Lower leg skin (tissue), 4 donors: ENCODE results near the gene CYP26A1. TPM values are rescaled to one million over a fixed set of nuclear protein-coding genes. Genes with fewer than 3 reads are reported as not detected.
A peak's percentile ranks its signal among the peaks of the same experiment; 100 is the strongest.

Experiments
- DNase-seq, 2 donors: peaks; one replicate each; pipeline ENCODE4 v3.0.0-alpha.2; 2019; ENCODE audit warnings: low spot score in 2 of 2
- H3K4me3 ChIP-seq: fragments of 200-600 bp; sonication (generic); 2 replicates; pipeline ENCODE4 v1.5.1; 2017; ENCODE audit warnings: mild to moderate bottlenecking, low read depth; ENCODE audit not compliant: poor library complexity, severe bottlenecking
- CTCF ChIP-seq, 3 donors: fragments of 450-650 bp; IDR thresholded peaks; one replicate each; pipeline ENCODE4 v1.5.1; 2016; ENCODE audit warnings: antibody characterized with exemption in 3 of 3, mild to moderate bottlenecking in 3 of 3, moderate library complexity in 2 of 3
- POLR2A ChIP-seq, 2 donors: fragments of 450-650 bp; IDR thresholded peaks; one replicate each; pipeline ENCODE4 v1.6.1; 2016 to 2017; ENCODE audit warnings: antibody characterized with exemption in 2 of 2, mild to moderate bottlenecking in 1 of 2, moderate library complexity in 1 of 2
- WGBS, 2 donors: methylation state at CpG; one replicate each; pipeline ENCODE4 v1.1.5; 2018; 5-methylcytosine and 5-hydroxymethylcytosine counted together
- intact Hi-C: fragments of 100-400 bp; cut with DNase I; formaldehyde crosslinking; loops from one replicate; pipeline ENCODE4 v1.15.0; 2023; ENCODE audit warnings: low total_unique reads
- total RNA-seq, 4 donors: library from RNA; depleted of rRNA; stranded (reverse); fragments of >200 nt; gene quantifications; one replicate each; pipeline ENCODE4 v1.1.0, GENCODE V29; 2016

The CYP26A1 gene
- total RNA-seq, 4 donors from 2014 or later: 0.10 to 0.32 TPM; not detected in 2

- no peak for DNase-seq
- no peak overlapping the region for H3K4me3 ChIP-seq
- intact Hi-C loops: no loop called here
- TF ChIP-seq POLR2A (IDR thresholded peaks at IDR 0.05) (no peak), CTCF (IDR thresholded peaks at IDR 0.05) (no peak)
- 81 to 86% methylated on average over 3 of the region's 3 CpGs for WGBS, 2 donors
These were observed 36.9 kb downstream of the CYP26A1 start for GRCh38 chr10:93110472-93111146.

GRCh38 chr10:93113042-93113441 is 39.3 kb downstream of the CYP26A1 start:
- TF ChIP-seq POLR2A (IDR thresholded peaks at IDR 0.05) (no peak), CTCF (IDR thresholded peaks at IDR 0.05) (no peak)
- no peak overlapping the region for H3K4me3 ChIP-seq
- intact Hi-C loops: no loop called here
- DNase-seq: no peak
- 67 to 69% methylated on average over 2 of the region's 2 CpGs for WGBS, 2 donors

- peak in 1 of 2 donors; percentile 46 for DNase-seq
- 56 to 82% methylated on average over 4 of the region's 4 CpGs for WGBS, 2 donors
- no peak overlapping the region for H3K4me3 ChIP-seq
- TF ChIP-seq CTCF (IDR thresholded peaks at IDR 0.05): no peak
- no peak for TF ChIP-seq POLR2A (IDR thresholded peaks at IDR 0.05)
- intact Hi-C loops: no loop called here
These were observed 42.1 kb downstream of the CYP26A1 start for GRCh38 chr10:93115661-93116383.

- TF ChIP-seq POLR2A (IDR thresholded peaks at IDR 0.05) (no peak), CTCF (IDR thresholded peaks at IDR 0.05) (no peak)
- no peak overlapping the region for H3K4me3 ChIP-seq
- DNase-seq: no peak
- 85 to 88% methylated on average over 3 of the region's 3 CpGs for WGBS, 2 donors
- intact Hi-C loops: no loop called here
These were observed 47.6 kb downstream of the CYP26A1 start for GRCh38 chr10:93121311-93121710.

GRCh38 chr10:93123766-93124165 is 50.1 kb downstream of the CYP26A1 start:
- no peak overlapping the region for H3K4me3 ChIP-seq
- intact Hi-C loops: no loop called here
- WGBS, 2 donors: 89 to 91% methylated on average over 5 of the region's 5 CpGs
- no peak for DNase-seq
- TF ChIP-seq POLR2A (IDR thresholded peaks at IDR 0.05): no peak
- TF ChIP-seq CTCF (IDR thresholded peaks at IDR 0.05): no peak
